WTC11 (cell line): ENCODE measurements around the gene PLXNA3. TPM values are rescaled to one million over a fixed set of nuclear protein-coding genes. Genes with fewer than 3 reads are reported as not detected.

Source experiments
- ATAC-seq: fragments of 200-7000 bp; cut with Tn5 transposase; 2 replicates; pipeline ENCODE4 v1.10.0; 2021; ENCODE audit warnings: mild to moderate bottlenecking, moderate library complexity
- CTCF ChIA-PET: fragments of 300-600 bp; sonication (Branson Sonifier 250); formaldehyde crosslinking; loops from one replicate; lab custom pipeline; 2021; ENCODE audit warnings: antibody characterized with exemption; lab: Charles Lee
- POLR2A ChIA-PET: fragments of 350-600 bp; sonication (Branson Sonifier 250); formaldehyde crosslinking; loops from one replicate; lab custom pipeline; 2021; ENCODE audit warnings: antibody characterized with exemption; lab: Charles Lee
- DNase-seq: peaks from one replicate; pipeline ENCODE4 v3.0.0; 2021; ENCODE audit warnings: low spot score
- H3K27ac Mint-ChIP-seq: 2 replicates; pipeline ENCODE4 v1.8.0; 2021; ENCODE audit warnings: mixed read lengths
- H3K27me3 Mint-ChIP-seq: 2 replicates; pipeline ENCODE4 v1.8.0; 2021; ENCODE audit warnings: low read depth, mild to moderate bottlenecking, moderate library complexity, mixed read lengths
- H3K36me3 Mint-ChIP-seq: 2 replicates; pipeline ENCODE4 v1.8.0; 2021; ENCODE audit warnings: mixed read lengths
- H3K4me1 Mint-ChIP-seq: 2 replicates; pipeline ENCODE4 v1.8.0; 2022; ENCODE audit warnings: mixed read lengths
- H3K4me3 Mint-ChIP-seq: 2 replicates; pipeline ENCODE4 v1.8.0; 2021; ENCODE audit warnings: mild to moderate bottlenecking, moderate library complexity, mixed read lengths
- H3K9me3 Mint-ChIP-seq: 2 replicates; pipeline ENCODE4 v1.8.0; 2021; ENCODE audit warnings: mixed read lengths
- CREB1 ChIP-seq: sonication (generic); formaldehyde crosslinking; IDR thresholded peaks from 2 replicates; pipeline ENCODE4 v1.8.0; 2023; ENCODE audit warnings: mild to moderate bottlenecking, missing genetic modification reagents
- CREM ChIP-seq: sonication (generic); formaldehyde crosslinking; IDR thresholded peaks from 2 replicates; pipeline ENCODE4 v1.8.1; 2022; ENCODE audit warnings: mild to moderate bottlenecking, missing genetic modification reagents, moderate library complexity
- ETV6 ChIP-seq: sonication (generic); formaldehyde crosslinking; IDR thresholded peaks from 2 replicates; pipeline ENCODE4 v1.8.1; 2022; ENCODE audit warnings: mild to moderate bottlenecking, missing genetic modification reagents
- FOXK1 ChIP-seq: sonication (generic); formaldehyde crosslinking; IDR thresholded peaks from 2 replicates; pipeline ENCODE4 v1.8.0; 2022; ENCODE audit warnings: mild to moderate bottlenecking, moderate library complexity, missing genetic modification reagents
- FOXP1 ChIP-seq: sonication (generic); formaldehyde crosslinking; IDR thresholded peaks from 2 replicates; pipeline ENCODE4 v1.8.0; 2022; ENCODE audit warnings: missing genetic modification reagents, mild to moderate bottlenecking, moderate library complexity, borderline replicate concordance
- JUN ChIP-seq: sonication (generic); formaldehyde crosslinking; IDR thresholded peaks from 2 replicates; pipeline ENCODE4 v1.8.0; 2023; ENCODE audit warnings: mild to moderate bottlenecking, missing genetic modification reagents
- MYBL2 ChIP-seq: sonication (generic); formaldehyde crosslinking; IDR thresholded peaks from 2 replicates; pipeline ENCODE4 v1.8.1; 2023; ENCODE audit warnings: mild to moderate bottlenecking, moderate library complexity, missing genetic modification reagents
- NFATC4 ChIP-seq: fragments of 250-450 bp; sonication (Bioruptor Pico); IDR thresholded peaks from 2 replicates; pipeline ENCODE4 v1.9.0; 2021; ENCODE audit warnings: mild to moderate bottlenecking
- NFE2L1 ChIP-seq: sonication (generic); formaldehyde crosslinking; IDR thresholded peaks from 2 replicates; pipeline ENCODE4 v1.8.1; 2023; ENCODE audit warnings: missing genetic modification reagents
- OVOL2 ChIP-seq: fragments of 250-450 bp; sonication (Bioruptor Pico); IDR thresholded peaks from 2 replicates; pipeline ENCODE4 v1.9.0; 2021; ENCODE audit warnings: mild to moderate bottlenecking, borderline replicate concordance
- SMAD3 ChIP-seq: sonication (generic); formaldehyde crosslinking; IDR thresholded peaks from 2 replicates; pipeline ENCODE4 v1.8.0; 2022; ENCODE audit warnings: missing genetic modification reagents, mild to moderate bottlenecking, borderline replicate concordance
- SP1 ChIP-seq: sonication (generic); formaldehyde crosslinking; conservative IDR thresholded peaks from 2 replicates; pipeline ENCODE4 v1.8.1; 2022; ENCODE audit warnings: missing genetic modification reagents
- TEAD1 ChIP-seq: sonication (generic); formaldehyde crosslinking; IDR thresholded peaks from 2 replicates; pipeline ENCODE4 v1.8.0; 2022; ENCODE audit warnings: mild to moderate bottlenecking, missing genetic modification reagents
- TP53 ChIP-seq: sonication (generic); formaldehyde crosslinking; IDR thresholded peaks from 2 replicates; pipeline ENCODE4 v1.8.1; 2023; ENCODE audit warnings: mild to moderate bottlenecking, missing genetic modification reagents
- ZNF232 ChIP-seq: sonication (generic); formaldehyde crosslinking; IDR thresholded peaks from 2 replicates; pipeline ENCODE4 v1.8.0; 2022; ENCODE audit warnings: mild to moderate bottlenecking, missing genetic modification reagents
- ZNF416 ChIP-seq: fragments of 250-450 bp; sonication (Bioruptor Pico); IDR thresholded peaks from 2 replicates; pipeline ENCODE4 v1.9.0; 2021; ENCODE audit warnings: mild to moderate bottlenecking, inconsistent platforms
- total RNA-seq: library from RNA; stranded (reverse); gene quantifications from 3 replicates; pipeline ENCODE4 v1.2.3, GENCODE V29; 2021
- TF ChIP-seq, protein P1 (sequence below): sonication (generic); formaldehyde crosslinking; IDR thresholded peaks from 2 replicates; pipeline ENCODE4 v1.8.0; 2023; ENCODE audit warnings: missing genetic modification reagents
- TF ChIP-seq, protein P2 (sequence below): sonication (generic); formaldehyde crosslinking; IDR thresholded peaks from 2 replicates; pipeline ENCODE4 v1.8.0; 2022; ENCODE audit warnings: mild to moderate bottlenecking, missing genetic modification reagents
- TF ChIP-seq, protein P3 (sequence below): sonication (generic); formaldehyde crosslinking; IDR thresholded peaks from 2 replicates; pipeline ENCODE4 v1.8.0; 2022; ENCODE audit warnings: mild to moderate bottlenecking, missing genetic modification reagents
- TF ChIP-seq, protein P4 (sequence below): sonication (generic); formaldehyde crosslinking; IDR thresholded peaks from 2 replicates; pipeline ENCODE4 v1.8.1; 2022; ENCODE audit warnings: mild to moderate bottlenecking, moderate library complexity, missing genetic modification reagents
- TF ChIP-seq, protein P5 (sequence below): sonication (generic); formaldehyde crosslinking; IDR thresholded peaks from 2 replicates; pipeline ENCODE4 v1.8.1; 2022; ENCODE audit warnings: low read depth, mild to moderate bottlenecking, moderate library complexity, missing genetic modification reagents, borderline replicate concordance
- TF ChIP-seq, protein P6 (sequence below): sonication (generic); formaldehyde crosslinking; IDR thresholded peaks from 2 replicates; pipeline ENCODE4 v1.8.1; 2023; ENCODE audit warnings: mild to moderate bottlenecking, missing genetic modification reagents, moderate library complexity
- TF ChIP-seq, protein P7 (sequence below): sonication (generic); formaldehyde crosslinking; IDR thresholded peaks from 2 replicates; pipeline ENCODE4 v1.8.0; 2023; ENCODE audit warnings: mild to moderate bottlenecking, missing genetic modification reagents
- TF ChIP-seq, protein P8 (sequence below): sonication (generic); formaldehyde crosslinking; IDR thresholded peaks from 2 replicates; pipeline ENCODE4 v1.8.0; 2022; ENCODE audit warnings: mild to moderate bottlenecking, missing genetic modification reagents

Gene PLXNA3
- total RNA-seq, 1 experiment from 2014 or later: 26.6 TPM

DNA sequence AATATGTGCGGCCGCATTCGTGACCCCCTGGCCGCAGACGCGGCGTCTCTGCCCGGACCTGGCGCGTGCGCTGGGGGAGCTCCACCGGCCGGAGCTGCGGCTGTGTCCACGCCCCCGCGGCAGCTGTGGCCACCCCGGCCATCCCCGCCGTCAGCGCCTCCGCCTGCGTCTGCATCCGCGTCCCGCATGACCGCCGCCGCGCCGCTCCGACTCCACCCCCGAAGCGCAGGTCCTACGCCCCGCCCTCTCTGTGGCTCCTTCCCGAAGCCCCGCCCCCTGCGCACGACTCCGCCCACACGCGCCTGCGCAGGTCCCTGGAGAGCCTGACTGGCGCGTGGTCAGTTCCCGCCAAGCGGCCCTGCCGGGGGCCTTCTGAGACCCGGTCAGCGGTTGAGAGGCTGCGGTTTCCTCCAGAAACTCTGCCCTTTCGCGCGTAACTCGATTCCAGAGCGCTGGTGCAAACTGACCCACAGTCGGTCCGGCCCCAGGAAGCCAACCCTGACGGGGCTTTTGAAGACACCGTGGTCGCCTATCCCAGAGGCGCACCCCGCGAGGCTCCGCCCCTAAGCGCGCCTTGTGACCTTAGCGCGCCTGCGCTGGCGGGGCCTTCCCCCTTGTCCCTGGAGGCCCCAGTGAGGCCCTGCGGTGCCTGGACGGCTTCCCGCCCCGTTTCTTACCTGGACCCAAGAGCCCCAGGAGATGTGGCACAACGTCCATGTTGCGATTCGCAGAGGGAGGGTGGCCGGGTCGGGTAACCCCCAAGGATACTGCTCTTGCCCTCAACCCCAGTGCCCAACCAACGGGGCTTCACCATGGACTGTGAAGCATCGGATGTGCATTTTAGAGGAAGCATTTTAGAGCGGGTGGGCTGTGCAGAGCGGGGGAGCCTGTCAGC is 20.9 kb downstream of the PLXNA3 start, which contains the start of gene LAGE3:
LAGE3 (minus strand) TSS at position 554 of the 895 bp plus-strand sequence; CDS start at position 188, 366 bp downstream.
- POLR2A ChIA-PET: interaction anchor here (0.9 to 1.4 kb wide), 2 partner anchors 12 to 40 kb away, joined by 3 to 8 read pairs; partner anchors contain the start of gene SLC10A3
- H3K4me1 Mint-ChIP-seq: peaks cover 3% of the 10 kb centered on the region; the same call in 1 of the 2 replicates
- H3K4me3 Mint-ChIP-seq: peak within 1 kb of the TSS; percentile 74
- H3K27ac Mint-ChIP-seq: no peak within 1 kb of the TSS
- ATAC-seq (peak; percentile 90), DNase-seq (peak; percentile 93)
- H3K9me3 Mint-ChIP-seq: no peaks in the 10 kb centered on the region
- no peaks in the 10 kb centered on the region; the same call in 1 of the 2 replicates for H3K36me3 Mint-ChIP-seq
- CTCF ChIA-PET: interaction anchor here (1.2 kb wide), 1 partner anchor 11 kb away, joined by 4 read pairs; the partner anchor contains the start of gene SLC10A3
- H3K27me3 Mint-ChIP-seq: peaks cover 2% of the 10 kb centered on the region; the same call in 1 of the 2 replicates
- TF ChIP-seq, protein P1, sequence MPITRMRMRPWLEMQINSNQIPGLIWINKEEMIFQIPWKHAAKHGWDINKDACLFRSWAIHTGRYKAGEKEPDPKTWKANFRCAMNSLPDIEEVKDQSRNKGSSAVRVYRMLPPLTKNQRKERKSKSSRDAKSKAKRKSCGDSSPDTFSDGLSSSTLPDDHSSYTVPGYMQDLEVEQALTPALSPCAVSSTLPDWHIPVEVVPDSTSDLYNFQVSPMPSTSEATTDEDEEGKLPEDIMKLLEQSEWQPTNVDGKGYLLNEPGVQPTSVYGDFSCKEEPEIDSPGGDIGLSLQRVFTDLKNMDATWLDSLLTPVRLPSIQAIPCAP (CRISPR knock-in tag): peak; percentile 78; the same call in 1 of the 2 replicates
- peak; percentile 47; the same call in 1 of the 2 replicates for TF ChIP-seq TP53 (CRISPR knock-in tag)
- TF ChIP-seq, protein P2, sequence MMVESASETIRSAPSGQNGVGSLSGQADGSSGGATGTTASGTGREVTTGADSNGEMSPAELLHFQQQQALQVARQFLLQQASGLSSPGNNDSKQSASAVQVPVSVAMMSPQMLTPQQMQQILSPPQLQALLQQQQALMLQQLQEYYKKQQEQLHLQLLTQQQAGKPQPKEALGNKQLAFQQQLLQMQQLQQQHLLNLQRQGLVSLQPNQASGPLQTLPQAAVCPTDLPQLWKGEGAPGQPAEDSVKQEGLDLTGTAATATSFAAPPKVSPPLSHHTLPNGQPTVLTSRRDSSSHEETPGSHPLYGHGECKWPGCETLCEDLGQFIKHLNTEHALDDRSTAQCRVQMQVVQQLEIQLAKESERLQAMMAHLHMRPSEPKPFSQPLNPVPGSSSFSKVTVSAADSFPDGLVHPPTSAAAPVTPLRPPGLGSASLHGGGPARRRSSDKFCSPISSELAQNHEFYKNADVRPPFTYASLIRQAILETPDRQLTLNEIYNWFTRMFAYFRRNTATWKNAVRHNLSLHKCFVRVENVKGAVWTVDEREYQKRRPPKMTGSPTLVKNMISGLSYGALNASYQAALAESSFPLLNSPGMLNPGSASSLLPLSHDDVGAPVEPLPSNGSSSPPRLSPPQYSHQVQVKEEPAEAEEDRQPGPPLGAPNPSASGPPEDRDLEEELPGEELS (CRISPR knock-in tag): peak; percentile 84; the same call in 1 of the 2 replicates
- TF ChIP-seq, protein P3, sequence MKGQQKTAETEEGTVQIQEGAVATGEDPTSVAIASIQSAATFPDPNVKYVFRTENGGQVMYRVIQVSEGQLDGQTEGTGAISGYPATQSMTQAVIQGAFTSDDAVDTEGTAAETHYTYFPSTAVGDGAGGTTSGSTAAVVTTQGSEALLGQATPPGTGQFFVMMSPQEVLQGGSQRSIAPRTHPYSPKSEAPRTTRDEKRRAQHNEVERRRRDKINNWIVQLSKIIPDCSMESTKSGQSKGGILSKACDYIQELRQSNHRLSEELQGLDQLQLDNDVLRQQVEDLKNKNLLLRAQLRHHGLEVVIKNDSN: peak; percentile 75
- TF ChIP-seq, protein P4, sequence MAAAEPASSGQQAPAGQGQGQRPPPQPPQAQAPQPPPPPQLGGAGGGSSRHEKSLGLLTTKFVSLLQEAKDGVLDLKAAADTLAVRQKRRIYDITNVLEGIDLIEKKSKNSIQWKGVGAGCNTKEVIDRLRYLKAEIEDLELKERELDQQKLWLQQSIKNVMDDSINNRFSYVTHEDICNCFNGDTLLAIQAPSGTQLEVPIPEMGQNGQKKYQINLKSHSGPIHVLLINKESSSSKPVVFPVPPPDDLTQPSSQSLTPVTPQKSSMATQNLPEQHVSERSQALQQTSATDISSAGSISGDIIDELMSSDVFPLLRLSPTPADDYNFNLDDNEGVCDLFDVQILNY (CRISPR knock-in tag): peak; percentile 96
- peak; percentile 85; the same call in 1 of the 2 replicates for TF ChIP-seq NFE2L1 (CRISPR knock-in tag)
- peak; percentile 77 for TF ChIP-seq FOXK1 (CRISPR knock-in tag)
- TF ChIP-seq, protein P5, sequence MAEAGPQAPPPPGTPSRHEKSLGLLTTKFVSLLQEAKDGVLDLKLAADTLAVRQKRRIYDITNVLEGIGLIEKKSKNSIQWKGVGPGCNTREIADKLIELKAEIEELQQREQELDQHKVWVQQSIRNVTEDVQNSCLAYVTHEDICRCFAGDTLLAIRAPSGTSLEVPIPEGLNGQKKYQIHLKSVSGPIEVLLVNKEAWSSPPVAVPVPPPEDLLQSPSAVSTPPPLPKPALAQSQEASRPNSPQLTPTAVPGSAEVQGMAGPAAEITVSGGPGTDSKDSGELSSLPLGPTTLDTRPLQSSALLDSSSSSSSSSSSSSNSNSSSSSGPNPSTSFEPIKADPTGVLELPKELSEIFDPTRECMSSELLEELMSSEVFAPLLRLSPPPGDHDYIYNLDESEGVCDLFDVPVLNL (CRISPR knock-in tag): peak; percentile 42; the same call in 1 of the 2 replicates
- TF ChIP-seq CREM (CRISPR knock-in tag): peak; percentile 50; the same call in 1 of the 2 replicates
- TF ChIP-seq NFATC4 (CRISPR knock-in tag): no peak
- no peak for TF ChIP-seq SMAD3 (CRISPR knock-in tag)
- TF ChIP-seq TEAD1: peak; percentile 34; the same call in 1 of the 2 replicates
- TF ChIP-seq, protein P6, sequence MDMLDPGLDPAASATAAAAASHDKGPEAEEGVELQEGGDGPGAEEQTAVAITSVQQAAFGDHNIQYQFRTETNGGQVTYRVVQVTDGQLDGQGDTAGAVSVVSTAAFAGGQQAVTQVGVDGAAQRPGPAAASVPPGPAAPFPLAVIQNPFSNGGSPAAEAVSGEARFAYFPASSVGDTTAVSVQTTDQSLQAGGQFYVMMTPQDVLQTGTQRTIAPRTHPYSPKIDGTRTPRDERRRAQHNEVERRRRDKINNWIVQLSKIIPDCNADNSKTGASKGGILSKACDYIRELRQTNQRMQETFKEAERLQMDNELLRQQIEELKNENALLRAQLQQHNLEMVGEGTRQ (CRISPR knock-in tag): peak; percentile 57
- no peak for TF ChIP-seq OVOL2 (CRISPR knock-in tag)
- peak; percentile 92 for TF ChIP-seq ETV6 (CRISPR knock-in tag)
- TF ChIP-seq ZNF232 (CRISPR knock-in tag): peak; percentile 78; the same call in 1 of the 2 replicates
- TF ChIP-seq, protein P7, sequence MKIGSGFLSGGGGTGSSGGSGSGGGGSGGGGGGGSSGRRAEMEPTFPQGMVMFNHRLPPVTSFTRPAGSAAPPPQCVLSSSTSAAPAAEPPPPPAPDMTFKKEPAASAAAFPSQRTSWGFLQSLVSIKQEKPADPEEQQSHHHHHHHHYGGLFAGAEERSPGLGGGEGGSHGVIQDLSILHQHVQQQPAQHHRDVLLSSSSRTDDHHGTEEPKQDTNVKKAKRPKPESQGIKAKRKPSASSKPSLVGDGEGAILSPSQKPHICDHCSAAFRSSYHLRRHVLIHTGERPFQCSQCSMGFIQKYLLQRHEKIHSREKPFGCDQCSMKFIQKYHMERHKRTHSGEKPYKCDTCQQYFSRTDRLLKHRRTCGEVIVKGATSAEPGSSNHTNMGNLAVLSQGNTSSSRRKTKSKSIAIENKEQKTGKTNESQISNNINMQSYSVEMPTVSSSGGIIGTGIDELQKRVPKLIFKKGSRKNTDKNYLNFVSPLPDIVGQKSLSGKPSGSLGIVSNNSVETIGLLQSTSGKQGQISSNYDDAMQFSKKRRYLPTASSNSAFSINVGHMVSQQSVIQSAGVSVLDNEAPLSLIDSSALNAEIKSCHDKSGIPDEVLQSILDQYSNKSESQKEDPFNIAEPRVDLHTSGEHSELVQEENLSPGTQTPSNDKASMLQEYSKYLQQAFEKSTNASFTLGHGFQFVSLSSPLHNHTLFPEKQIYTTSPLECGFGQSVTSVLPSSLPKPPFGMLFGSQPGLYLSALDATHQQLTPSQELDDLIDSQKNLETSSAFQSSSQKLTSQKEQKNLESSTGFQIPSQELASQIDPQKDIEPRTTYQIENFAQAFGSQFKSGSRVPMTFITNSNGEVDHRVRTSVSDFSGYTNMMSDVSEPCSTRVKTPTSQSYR (CRISPR knock-in tag): peak; percentile 63; the same call in 1 of the 2 replicates
- TF ChIP-seq, protein P8, sequence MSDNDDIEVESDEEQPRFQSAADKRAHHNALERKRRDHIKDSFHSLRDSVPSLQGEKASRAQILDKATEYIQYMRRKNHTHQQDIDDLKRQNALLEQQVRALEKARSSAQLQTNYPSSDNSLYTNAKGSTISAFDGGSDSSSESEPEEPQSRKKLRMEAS (CRISPR knock-in tag): peak; percentile 98
- 0 out of 2 replicates have a peak, but pooled peaks have one; percentile 35 for TF ChIP-seq FOXP1 (CRISPR knock-in tag)
- TF ChIP-seq MYBL2 (CRISPR knock-in tag): peak; percentile 55; the same call in 1 of the 2 replicates
- no peak for TF ChIP-seq JUN (CRISPR knock-in tag)
- TF ChIP-seq ZNF416 (CRISPR knock-in tag): no peak
- TF ChIP-seq CREB1 (CRISPR knock-in tag): peak; percentile 61; the same call in 1 of the 2 replicates
- TF ChIP-seq SP1 (CRISPR knock-in tag): peak; percentile 94
